GM12892 (cell line): ENCODE measurements around the gene EXOC3L4.

Experiments
- DNase-seq: peaks from one replicate; pipeline ENCODE4 v3.0.0; 2011; ENCODE audit not compliant: insufficient read length
- FAIRE-seq: peaks from 2 replicates; lab custom pipeline; 2011; peaks lifted over from hg19 to GRCh38; lab: Jason Lieb, UNC
- POLR2A ChIP-seq: IDR thresholded peaks from 2 replicates; pipeline ENCODE4 v1.6.1; 2011; ENCODE audit warnings: low read depth, low read length, control low read depth
- POLR2AphosphoS5 ChIP-seq: IDR thresholded peaks from 2 replicates; pipeline ENCODE4 v1.6.1; 2011; ENCODE audit warnings: low read depth, low read length, control low read depth
- TAF1 ChIP-seq: IDR thresholded peaks from 2 replicates; pipeline ENCODE4 v1.6.1; 2011; ENCODE audit warnings: low read depth, mild to moderate bottlenecking, control low read depth, low read length, borderline replicate concordance

EXOC3L4 gene

GRCh38 chr14:103097994-103098957 is 3.8 kb downstream of the EXOC3L4 start:
- TF ChIP-seq POLR2AphosphoS5 (no peak), POLR2A (no peak), TAF1 (no peak)
- DNase-seq (no peak), FAIRE-seq (no peak)

- no peak for TF ChIP-seq POLR2AphosphoS5
- no peak for TF ChIP-seq POLR2A
- TF ChIP-seq TAF1: no peak
- DNase-seq (no peak), FAIRE-seq (no peak)
Observed at GRCh38 chr14:103099081-103099732, 4.7 kb downstream of the EXOC3L4 start.

GRCh38 chr14:103099733-103100280 is 5.3 kb downstream of the EXOC3L4 start:
- no peak for FAIRE-seq

GRCh38 chr14:103100281-103101121 is 6.0 kb downstream of the EXOC3L4 start:
- FAIRE-seq: peak; percentile 30
- TF ChIP-seq TAF1: no peak
- TF ChIP-seq POLR2A: no peak
- no peak for TF ChIP-seq POLR2AphosphoS5
- no peak for DNase-seq

More at GRCh38 chr14:103099733-103100280, 5.3 kb downstream of the EXOC3L4 start:
- TF ChIP-seq POLR2AphosphoS5 (no peak), TAF1 (no peak), POLR2A (no peak)
- DNase-seq: no peak

- DNase-seq (no peak), FAIRE-seq (no peak)
- TF ChIP-seq POLR2AphosphoS5 (no peak), TAF1 (no peak), POLR2A (no peak)
Observed at GRCh38 chr14:103101257-103101962, 6.9 kb downstream of the EXOC3L4 start.

- TF ChIP-seq TAF1 (no peak), POLR2AphosphoS5 (no peak), POLR2A (no peak)
- no peak for FAIRE-seq
Observed at GRCh38 chr14:103101963-103102688, 7.6 kb downstream of the EXOC3L4 start.

GRCh38 chr14:103102689-103103260 is 8.2 kb downstream of the EXOC3L4 start:
- TF ChIP-seq POLR2AphosphoS5: no peak
- no peak for TF ChIP-seq TAF1
- TF ChIP-seq POLR2A: no peak
- FAIRE-seq (no peak), DNase-seq (no peak)

More at GRCh38 chr14:103101963-103102688, 7.6 kb downstream of the EXOC3L4 start:
- no peak for DNase-seq

GRCh38 chr14:103103461-103104388 is 9.2 kb downstream of the EXOC3L4 start:
- DNase-seq (no peak), FAIRE-seq (no peak)

GRCh38 chr14:103104389-103104653 is 9.8 kb downstream of the EXOC3L4 start:
- TF ChIP-seq POLR2A: no peak
- TF ChIP-seq POLR2AphosphoS5: no peak
- no peak for TF ChIP-seq TAF1
- FAIRE-seq: no peak
- no peak for DNase-seq

More at GRCh38 chr14:103103461-103104388, 9.2 kb downstream of the EXOC3L4 start:
- no peak for TF ChIP-seq TAF1
- no peak for TF ChIP-seq POLR2AphosphoS5
- no peak for TF ChIP-seq POLR2A
